H1 (cell line): ENCODE results near the gene PINLYP. TPM values are rescaled to one million over a fixed set of nuclear protein-coding genes. Genes with fewer than 3 reads are reported as not detected.

Source experiments
- CTCF ChIA-PET: fragments of 300-600 bp; sonication (Branson Sonifier 250); formaldehyde crosslinking; loops from one replicate; lab custom pipeline; 2021; ENCODE audit not compliant: partially characterized antibody; lab: Charles Lee
- POLR2A ChIA-PET: fragments of 300-600 bp; sonication (Branson Sonifier 250); formaldehyde crosslinking; loops from one replicate; lab custom pipeline; 2021; ENCODE audit warnings: inconsistent platforms; ENCODE audit not compliant: partially characterized antibody; lab: Charles Lee
- DNase-seq, 2 experiments: peaks; one replicate each; pipeline versions ENCODE4 v3.0.0 to v3.0.0-alpha.2; 2010 to 2022; ENCODE audit warnings: low spot score in 2 of 2, low read depth in 1 of 2, mixed read lengths in 1 of 2
- FAIRE-seq: peaks from 2 replicates; lab custom pipeline; 2011; peaks lifted over from hg19 to GRCh38; lab: Jason Lieb, UNC
- H2AFZ ChIP-seq: 2 replicates; pipeline ENCODE4 v1.8.1; 2012; ENCODE audit warnings: low read length, inconsistent platforms
- H2AK5ac ChIP-seq: 2 replicates; pipeline ENCODE4 v1.6.1; 2013; ENCODE audit warnings: low read depth, low read length
- H2BK120ac ChIP-seq: replicated peaks from 2 replicates; pipeline ENCODE3; 2013; ENCODE audit warnings: low read depth, low read length, inconsistent platforms
- H2BK12ac ChIP-seq: 2 replicates; pipeline ENCODE4 v1.6.1; 2013; ENCODE audit warnings: low read depth, low read length
- H2BK15ac ChIP-seq: 2 replicates; pipeline ENCODE4 v1.6.1; 2013; ENCODE audit warnings: low read length
- H2BK20ac ChIP-seq: 2 replicates; pipeline ENCODE4 v1.6.1; 2013; ENCODE audit warnings: low read length
- H2BK5ac ChIP-seq: 2 replicates; pipeline ENCODE4 v1.6.1; 2013; ENCODE audit warnings: low read depth, low read length
- H3K14ac ChIP-seq: 2 replicates; pipeline ENCODE4 v1.6.1; 2013; ENCODE audit warnings: inconsistent platforms; ENCODE audit not compliant: insufficient read length
- H3K18ac ChIP-seq: 2 replicates; pipeline ENCODE4 v1.6.1; 2013; ENCODE audit warnings: low read length; ENCODE audit errors: extremely low read depth
- H3K23ac ChIP-seq: 2 replicates; pipeline ENCODE4 v1.6.1; 2013; ENCODE audit warnings: inconsistent platforms; ENCODE audit not compliant: insufficient read length
- H3K23me2 ChIP-seq: 2 replicates; pipeline ENCODE4 v1.6.1; 2013; ENCODE audit warnings: low read depth, low read length
- H3K27ac ChIP-seq: 2 replicates; pipeline ENCODE4 v1.6.1; 2011; ENCODE audit warnings: low read depth, low read length, inconsistent platforms
- H3K27me3 ChIP-seq, 4 experiments: replicated peaks in 1 of 4; 1 replicate in 1 of 4; 2 replicates in 3 of 4; pipeline versions ENCODE4 v1.6.1 to v1.8.1; 2011 to 2013; ENCODE audit warnings: low read length in 3 of 4, mild to moderate bottlenecking in 3 of 4, inconsistent platforms in 2 of 4, mixed read lengths in 2 of 4, moderate library complexity in 1 of 4; ENCODE audit not compliant: control insufficient read depth in 3 of 4, insufficient read depth in 3 of 4; ENCODE audit errors: extremely low read depth in 1 of 4
- H3K36me3 ChIP-seq, 4 experiments: 2 replicates each; pipeline versions ENCODE4 v1.6.1 to v1.8.1; 2011 to 2013; ENCODE audit warnings: mild to moderate bottlenecking in 4 of 4, low read length in 3 of 4, moderate library complexity in 2 of 4, control low read depth in 1 of 4, inconsistent platforms in 1 of 4; ENCODE audit not compliant: insufficient read depth in 4 of 4, control insufficient read depth in 2 of 4
- H3K4ac ChIP-seq: replicated peaks from 2 replicates; pipeline ENCODE3; 2013; ENCODE audit warnings: low read length, low read depth, mixed read lengths, inconsistent platforms; ENCODE audit not compliant: insufficient read length
- H3K4me1 ChIP-seq, 4 experiments: replicated peaks in 1 of 4; 1 replicate in 1 of 4; 2 replicates in 3 of 4; pipeline versions ENCODE4 v1.6.1 to v1.8.1; 2011 to 2013; ENCODE audit warnings: low read length in 3 of 4, inconsistent platforms in 2 of 4, mixed read lengths in 1 of 4; ENCODE audit not compliant: insufficient read depth in 4 of 4, control insufficient read depth in 3 of 4
- H3K4me2 ChIP-seq, 2 experiments: 2 replicates each; pipeline versions ENCODE4 v1.6.1 to v1.8.1; 2011 to 2013; ENCODE audit warnings: low read depth in 2 of 2, low read length in 2 of 2, control low read depth in 1 of 2, inconsistent platforms in 1 of 2, mild to moderate bottlenecking in 1 of 2; ENCODE audit not compliant: insufficient read depth in 1 of 2
- H3K4me3 ChIP-seq, 4 experiments: fragments of 200-600, 300-600 bp in 1 of 4; sonication (generic), shearing (Covaris generic), sonication (Bioruptor Twin) in 1 of 4; 2 replicates each; pipeline versions ENCODE4 v1.5.1 to v1.8.1; 2011 to 2016; ENCODE audit warnings: low read length in 4 of 4, low read depth in 3 of 4, control low read depth in 2 of 4, inconsistent platforms in 2 of 4, mild to moderate bottlenecking in 2 of 4, mixed read lengths in 1 of 4, moderate library complexity in 1 of 4; ENCODE audit not compliant: insufficient read depth in 2 of 4; ENCODE audit errors: extremely low read depth in 1 of 4
- H3K56ac ChIP-seq: replicated peaks from 2 replicates; pipeline ENCODE3; 2013; ENCODE audit warnings: low read depth, mild to moderate bottlenecking, mixed read lengths, low read length, inconsistent platforms; ENCODE audit not compliant: insufficient read length
- H3K79me1 ChIP-seq: 2 replicates; pipeline ENCODE4 v1.6.1; 2013; ENCODE audit warnings: low read depth, low read length, control low read depth
- H3K79me2 ChIP-seq, 2 experiments: 2 replicates each; pipeline versions ENCODE4 v1.6.1 to v1.8.1; 2012 to 2013; ENCODE audit warnings: low read length in 2 of 2, mild to moderate bottlenecking in 2 of 2, inconsistent platforms in 1 of 2; ENCODE audit not compliant: insufficient read depth in 2 of 2, control insufficient read depth in 1 of 2
- H3K9ac ChIP-seq, 4 experiments: replicated peaks in 1 of 4; 1 replicate in 1 of 4; 2 replicates in 3 of 4; pipeline versions ENCODE4 v1.6.1 to v1.8.1; 2011 to 2013; ENCODE audit warnings: low read depth in 3 of 4, low read length in 3 of 4, control low read depth in 2 of 4, mild to moderate bottlenecking in 2 of 4, moderate library complexity in 2 of 4, inconsistent platforms in 1 of 4; ENCODE audit errors: extremely low read depth in 1 of 4
- H3K9me3 ChIP-seq, 2 experiments: 2 replicates each; pipeline versions ENCODE4 v1.6.1 to v1.8.1; 2012 to 2013; ENCODE audit warnings: mild to moderate bottlenecking in 2 of 2, moderate library complexity in 2 of 2, control low read depth in 1 of 2, inconsistent platforms in 1 of 2, low read depth in 1 of 2, low read length in 1 of 2, mixed read lengths in 1 of 2; ENCODE audit not compliant: insufficient read depth in 2 of 2
- H4K20me1 ChIP-seq, 2 experiments: replicated peaks in 1 of 2; 2 replicates each; pipeline versions ENCODE3 to v1.8.1; 2011 to 2013; ENCODE audit warnings: inconsistent platforms in 2 of 2, low read length in 2 of 2, mild to moderate bottlenecking in 1 of 2; ENCODE audit not compliant: insufficient read depth in 2 of 2, control insufficient read depth in 1 of 2
- H4K5ac ChIP-seq: 2 replicates; pipeline ENCODE4 v1.6.1; 2013; ENCODE audit warnings: low read length, low read depth, mixed read lengths, inconsistent platforms; ENCODE audit not compliant: insufficient read length
- H4K8ac ChIP-seq: 2 replicates; pipeline ENCODE4 v1.8.0; 2013; ENCODE audit warnings: mild to moderate bottlenecking, moderate library complexity, low read length, inconsistent platforms; ENCODE audit not compliant: insufficient read depth; ENCODE audit errors: extremely low read depth
- H4K91ac ChIP-seq: replicated peaks from 2 replicates; pipeline ENCODE3; 2013; ENCODE audit warnings: low read length, mixed read lengths, inconsistent platforms; ENCODE audit not compliant: insufficient read length
- WGBS, 2 experiments: shearing (Covaris generic) in 1 of 2; methylation state at CpG; one replicate each; pipeline versions ENCODE4 v1.1.6 to v1.1.7; 2013 to 2015; ENCODE audit warnings: low lambda C conversion rate in 2 of 2, mixed read lengths in 2 of 2, inconsistent platforms in 1 of 2, low coverage in 1 of 2, missing lambda C conversion rate in 1 of 2; ENCODE audit not compliant: insufficient replicate concordance in 2 of 2, insufficient coverage in 1 of 2, insufficient read length in 1 of 2; ENCODE audit errors: extremely low coverage in 1 of 2, missing lambda C conversion rate in 1 of 2; 5-methylcytosine and 5-hydroxymethylcytosine counted together
- polyA plus RNA-seq, 7 experiments: library from polyadenylated mRNA; depleted of rRNA in 3 of 7; stranded (reverse) in 5 of 7; unstranded in 2 of 7; fragments of >200 nt in 5 of 7; fragments of 200-250 nt in 2 of 7; gene quantifications; 1 replicate in 5 of 7; 2 replicates in 1 of 7; 4 replicates in 1 of 7; pipeline versions ENCODE4 v1.2.1 to v1.2.3, GENCODE V29; 2011 to 2013; ENCODE audit warnings: missing spikeins in 2 of 7, mixed read lengths in 2 of 7
- total RNA-seq: library from RNA; stranded (reverse); fragmentation: NEBNext Ultra II Directional; extraction: Animal tissue kit (Norgen Biotek cat#: 25700); gene quantifications from 2 replicates; pipeline ENCODE4 v1.2.1, GENCODE V29; 2021

The PINLYP gene
- total and polyA plus RNA-seq, 2 of the 8 experiments (the other 6 are each of a cell fraction or from before 2014, with no cell fraction given): 7.5 to 31.3 TPM

- H3K4ac ChIP-seq: no peak overlapping the region
- H3K56ac ChIP-seq: no peak overlapping the region
- no peak overlapping the region for H3K18ac ChIP-seq
- no peaks in the 10 kb centered on the region for H3K9me3 ChIP-seq
- no peak overlapping the region for H2BK120ac ChIP-seq
- no peaks in the 10 kb centered on the region; a peak in 2 of 8 replicates for H3K36me3 ChIP-seq
- FAIRE-seq (no peak), DNase-seq (no peak)
- no peaks in the 10 kb centered on the region for H3K79me2 ChIP-seq
- no peak overlapping the region for H4K91ac ChIP-seq
- H3K79me1 ChIP-seq: no peaks in the 10 kb centered on the region
- no peak overlapping the region for H3K9ac ChIP-seq
- H2AFZ ChIP-seq: no peak overlapping the region
- H2BK20ac ChIP-seq: no peak overlapping the region
- H3K4me2 ChIP-seq: no peak overlapping the region
- H3K4me3 ChIP-seq: no peak overlapping the region
- H2BK15ac ChIP-seq: no peak overlapping the region
- no peak overlapping the region for H3K14ac ChIP-seq
- H2BK12ac ChIP-seq: no peak overlapping the region
- H4K5ac ChIP-seq: no peak overlapping the region
- H4K20me1 ChIP-seq: peaks cover 4 to 5% of the 10 kb centered on the region in 2 experiments
- no peak overlapping the region for H2AK5ac ChIP-seq
- ChIA-PET POLR2A (interaction anchor here (1.0 to 1.4 kb wide), 3 partner anchors 8 to 32 kb away, joined by 3 to 9 read pairs (median 3); no protein-coding TSS in a partner anchor), CTCF (interaction anchor here (0.5 to 3.8 kb wide), 25 partner anchors 8 to 149 kb away, joined by 3 to 30 read pairs (median 4); partner anchors contain the start of genes IRGQ, SRRM5 and ZNF576)
- no peak overlapping the region for H3K23ac ChIP-seq
- H3K23me2 ChIP-seq: no peaks in the 10 kb centered on the region; the same call in 1 of the 2 replicates
- 93% methylated on average over 17 of the region's 17 CpGs; no CpG with 5 or more reads in 1 of the 2 experiments for WGBS, 2 experiments
- H3K4me1 ChIP-seq: peaks cover 0 to 6% (median 3%) of the 10 kb centered on the region in 4 experiments; a peak in 2 of 7 replicates
- no peak overlapping the region for H3K27ac ChIP-seq
- H3K27me3 ChIP-seq: no peaks in the 10 kb centered on the region
- no peak overlapping the region for H4K8ac ChIP-seq
- no peak overlapping the region for H2BK5ac ChIP-seq
These were observed 51.2 kb downstream of the PINLYP start for GRCh38 chr19:43626838-43627237.
